KMS-11 (cell line): ENCODE results near the gene AEBP1.

Source experiments
- H2AFZ ChIP-seq: fragments of 200-600 bp; sonication (generic); 2 replicates; pipeline ENCODE4 v1.6.1; 2016; ENCODE audit warnings: antibody characterized with exemption, mixed run types, low read depth
- H3K27ac ChIP-seq: fragments of 200-600 bp; sonication (generic); 2 replicates; pipeline ENCODE4 v1.6.1; 2016; ENCODE audit warnings: mild to moderate bottlenecking, mixed run types
- H3K27me3 ChIP-seq: fragments of 200-600 bp; sonication (generic); 2 replicates; pipeline ENCODE4 v1.6.1; 2017; ENCODE audit warnings: mild to moderate bottlenecking, low read depth, mixed run types, moderate library complexity; ENCODE audit not compliant: insufficient read depth
- H3K36me3 ChIP-seq: fragments of 200-600 bp; sonication (generic); 2 replicates; pipeline ENCODE4 v1.6.1; 2017; ENCODE audit warnings: mild to moderate bottlenecking, mixed run types; ENCODE audit not compliant: insufficient read depth
- H3K4me1 ChIP-seq: fragments of 200-600 bp; sonication (generic); 2 replicates; pipeline ENCODE4 v1.6.1; 2016; ENCODE audit warnings: mild to moderate bottlenecking, low read depth, mixed run types; ENCODE audit not compliant: poor library complexity, severe bottlenecking
- H3K4me2 ChIP-seq: fragments of 200-600 bp; sonication (generic); 2 replicates; pipeline ENCODE4 v1.7.0; 2016; ENCODE audit warnings: mild to moderate bottlenecking, mixed run types
- H3K4me3 ChIP-seq: fragments of 200-600 bp; sonication (generic); IDR thresholded peaks from 2 replicates; pipeline ENCODE4 v1.6.1; 2017; ENCODE audit warnings: low read depth, low read length, mixed read lengths; ENCODE audit not compliant: insufficient read depth
- H3K79me2 ChIP-seq: fragments of 200-600 bp; sonication (generic); 2 replicates; pipeline ENCODE4 v1.6.1; 2016; ENCODE audit warnings: low read depth, mixed run types; ENCODE audit not compliant: insufficient read depth
- H3K9ac ChIP-seq: fragments of 200-600 bp; sonication (generic); 2 replicates; pipeline ENCODE4 v1.6.1; 2016; ENCODE audit warnings: mild to moderate bottlenecking, mixed run types
- H4K20me1 ChIP-seq: fragments of 200-600 bp; sonication (generic); 2 replicates; pipeline ENCODE4 v1.6.1; 2016; ENCODE audit warnings: mild to moderate bottlenecking, mixed run types; ENCODE audit not compliant: insufficient read depth
- TF ChIP-seq, protein P1 (sequence below): fragments of 200-600 bp; sonication (generic); conservative IDR thresholded peaks from 2 replicates; pipeline ENCODE4 v1.6.1; 2017; ENCODE audit warnings: low read depth, mild to moderate bottlenecking, antibody characterized with exemption, low read length, moderate library complexity, mixed read lengths

Gene AEBP1

DNA sequence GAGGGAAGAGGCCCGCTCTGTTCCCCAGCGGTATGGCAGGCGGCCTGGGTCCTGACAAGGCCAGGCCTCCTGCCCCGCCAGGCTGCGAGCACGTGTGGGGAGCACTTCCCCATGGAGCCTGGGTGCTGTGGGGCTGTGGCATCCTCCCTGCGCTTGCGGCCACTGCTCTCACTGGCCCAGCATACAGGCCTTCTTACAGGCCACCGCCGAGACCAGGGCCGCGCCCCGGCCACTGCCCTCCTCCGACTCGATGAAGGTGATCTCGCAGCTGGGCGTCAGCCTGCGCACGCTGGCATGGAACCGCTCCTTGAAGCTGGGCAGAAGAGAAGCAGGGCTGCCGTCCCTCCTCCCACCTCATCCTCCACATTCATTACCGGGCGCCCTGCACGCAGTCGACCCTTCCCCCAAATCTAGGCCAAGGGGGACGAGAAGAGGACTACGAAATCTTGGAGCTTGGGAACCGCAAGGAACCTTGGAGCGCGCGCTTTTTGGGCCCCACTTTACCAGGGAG is 40.9 kb downstream of the AEBP1 start:
- Histone ChIP-seq H3K4me3 (no peak overlapping the region), H3K9ac (no peak overlapping the region), H2AFZ (no peak overlapping the region), H4K20me1 (no peaks in the 10 kb centered on the region), H3K79me2 (no peaks in the 10 kb centered on the region), H3K4me2 (no peak overlapping the region), H3K27me3 (no peaks in the 10 kb centered on the region), H3K4me1 (no peaks in the 10 kb centered on the region), H3K27ac (no peak overlapping the region), H3K36me3 (no peaks in the 10 kb centered on the region)
- TF ChIP-seq, protein P1, sequence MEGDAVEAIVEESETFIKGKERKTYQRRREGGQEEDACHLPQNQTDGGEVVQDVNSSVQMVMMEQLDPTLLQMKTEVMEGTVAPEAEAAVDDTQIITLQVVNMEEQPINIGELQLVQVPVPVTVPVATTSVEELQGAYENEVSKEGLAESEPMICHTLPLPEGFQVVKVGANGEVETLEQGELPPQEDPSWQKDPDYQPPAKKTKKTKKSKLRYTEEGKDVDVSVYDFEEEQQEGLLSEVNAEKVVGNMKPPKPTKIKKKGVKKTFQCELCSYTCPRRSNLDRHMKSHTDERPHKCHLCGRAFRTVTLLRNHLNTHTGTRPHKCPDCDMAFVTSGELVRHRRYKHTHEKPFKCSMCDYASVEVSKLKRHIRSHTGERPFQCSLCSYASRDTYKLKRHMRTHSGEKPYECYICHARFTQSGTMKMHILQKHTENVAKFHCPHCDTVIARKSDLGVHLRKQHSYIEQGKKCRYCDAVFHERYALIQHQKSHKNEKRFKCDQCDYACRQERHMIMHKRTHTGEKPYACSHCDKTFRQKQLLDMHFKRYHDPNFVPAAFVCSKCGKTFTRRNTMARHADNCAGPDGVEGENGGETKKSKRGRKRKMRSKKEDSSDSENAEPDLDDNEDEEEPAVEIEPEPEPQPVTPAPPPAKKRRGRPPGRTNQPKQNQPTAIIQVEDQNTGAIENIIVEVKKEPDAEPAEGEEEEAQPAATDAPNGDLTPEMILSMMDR: no peak

DNA sequence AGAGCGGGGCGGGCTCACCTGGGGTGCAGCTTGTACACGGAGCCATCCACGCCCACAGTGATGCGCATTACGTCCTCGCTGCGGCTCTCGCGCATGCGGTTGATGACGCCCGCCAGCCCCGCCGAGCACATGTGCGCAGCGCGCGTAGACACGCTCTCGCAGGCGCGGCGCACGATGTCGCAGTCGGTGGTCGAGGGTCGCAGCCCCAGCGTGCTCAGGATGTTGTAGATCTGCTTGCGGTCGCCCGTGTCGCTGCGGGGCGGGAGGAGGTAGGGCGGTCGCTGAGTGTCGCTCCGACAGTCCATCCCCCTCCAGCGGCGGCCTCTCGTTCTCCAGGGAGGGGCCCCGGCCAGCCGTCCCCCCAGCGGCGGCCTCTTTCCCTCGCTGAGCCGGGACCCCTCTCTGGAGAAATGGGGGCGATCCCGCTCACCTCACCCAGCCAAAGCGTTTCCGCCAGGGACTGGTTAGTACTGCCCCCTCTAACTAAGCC is 41.4 kb downstream of the AEBP1 start:
- no peaks in the 10 kb centered on the region for H3K36me3 ChIP-seq
- no peak overlapping the region for H3K9ac ChIP-seq
- TF ChIP-seq, protein P1: no peak
- H3K27me3 ChIP-seq: no peaks in the 10 kb centered on the region
- H4K20me1 ChIP-seq: no peaks in the 10 kb centered on the region
- H3K79me2 ChIP-seq: no peaks in the 10 kb centered on the region
- no peaks in the 10 kb centered on the region for H3K4me1 ChIP-seq
- no peak overlapping the region for H3K27ac ChIP-seq
- H2AFZ ChIP-seq: no peak overlapping the region
- no peak overlapping the region for H3K4me3 ChIP-seq
- no peak overlapping the region for H3K4me2 ChIP-seq

DNA sequence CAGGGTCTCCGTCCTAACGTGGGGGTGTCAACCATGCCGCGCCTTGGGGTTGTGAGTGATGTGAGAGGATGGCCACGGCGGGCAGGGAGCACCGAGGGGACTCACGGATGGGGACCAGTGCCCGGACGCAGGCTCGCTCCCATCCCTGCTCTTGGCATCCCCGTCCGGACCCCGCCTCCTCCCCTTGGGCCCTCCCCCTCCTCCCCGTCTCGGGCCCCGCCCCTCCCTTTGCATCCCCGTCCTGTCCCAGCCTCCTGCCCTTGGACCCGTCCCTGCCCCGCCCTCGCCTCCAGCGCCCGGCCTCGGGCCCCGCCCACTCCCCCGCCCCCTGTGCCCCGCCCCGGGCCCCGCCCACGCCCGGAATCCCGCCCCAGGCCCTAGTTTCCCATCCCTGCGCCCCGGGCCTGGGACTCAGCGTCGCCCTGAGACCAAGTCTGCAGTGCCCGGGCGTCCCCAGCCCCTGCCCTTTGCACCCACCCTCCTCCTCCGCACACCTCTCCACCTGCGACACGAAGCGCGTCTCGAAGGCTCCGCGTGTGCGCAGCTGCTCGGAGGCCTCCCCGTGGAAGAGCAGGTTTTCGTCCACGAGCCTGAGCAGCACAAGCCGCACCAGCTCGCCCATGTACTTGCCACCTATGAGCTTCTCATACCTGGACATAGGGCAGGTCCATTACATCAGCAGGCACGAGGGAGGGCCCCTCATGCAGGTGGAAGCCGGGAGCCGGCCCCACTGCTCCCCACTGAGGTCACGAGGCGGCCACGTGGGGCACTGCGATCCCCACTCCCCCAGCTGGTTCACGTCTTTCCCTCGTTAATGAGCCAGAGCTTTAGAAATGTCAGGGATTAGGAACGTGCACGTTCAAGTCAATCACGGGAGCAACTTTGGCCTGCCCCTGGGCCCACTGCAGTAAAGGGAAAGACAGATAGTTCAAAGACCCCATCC is 42.1 kb downstream of the AEBP1 start:
- no peaks in the 10 kb centered on the region for H3K4me1 ChIP-seq
- no peak overlapping the region for H2AFZ ChIP-seq
- H3K79me2 ChIP-seq: no peaks in the 10 kb centered on the region
- H3K9ac ChIP-seq: no peak overlapping the region
- no peak overlapping the region for H3K4me3 ChIP-seq
- no peak overlapping the region for H3K27ac ChIP-seq
- TF ChIP-seq, protein P1: no peak
- no peak overlapping the region for H3K4me2 ChIP-seq
- no peaks in the 10 kb centered on the region for H3K27me3 ChIP-seq
- H3K36me3 ChIP-seq: no peaks in the 10 kb centered on the region
- no peaks in the 10 kb centered on the region for H4K20me1 ChIP-seq

DNA sequence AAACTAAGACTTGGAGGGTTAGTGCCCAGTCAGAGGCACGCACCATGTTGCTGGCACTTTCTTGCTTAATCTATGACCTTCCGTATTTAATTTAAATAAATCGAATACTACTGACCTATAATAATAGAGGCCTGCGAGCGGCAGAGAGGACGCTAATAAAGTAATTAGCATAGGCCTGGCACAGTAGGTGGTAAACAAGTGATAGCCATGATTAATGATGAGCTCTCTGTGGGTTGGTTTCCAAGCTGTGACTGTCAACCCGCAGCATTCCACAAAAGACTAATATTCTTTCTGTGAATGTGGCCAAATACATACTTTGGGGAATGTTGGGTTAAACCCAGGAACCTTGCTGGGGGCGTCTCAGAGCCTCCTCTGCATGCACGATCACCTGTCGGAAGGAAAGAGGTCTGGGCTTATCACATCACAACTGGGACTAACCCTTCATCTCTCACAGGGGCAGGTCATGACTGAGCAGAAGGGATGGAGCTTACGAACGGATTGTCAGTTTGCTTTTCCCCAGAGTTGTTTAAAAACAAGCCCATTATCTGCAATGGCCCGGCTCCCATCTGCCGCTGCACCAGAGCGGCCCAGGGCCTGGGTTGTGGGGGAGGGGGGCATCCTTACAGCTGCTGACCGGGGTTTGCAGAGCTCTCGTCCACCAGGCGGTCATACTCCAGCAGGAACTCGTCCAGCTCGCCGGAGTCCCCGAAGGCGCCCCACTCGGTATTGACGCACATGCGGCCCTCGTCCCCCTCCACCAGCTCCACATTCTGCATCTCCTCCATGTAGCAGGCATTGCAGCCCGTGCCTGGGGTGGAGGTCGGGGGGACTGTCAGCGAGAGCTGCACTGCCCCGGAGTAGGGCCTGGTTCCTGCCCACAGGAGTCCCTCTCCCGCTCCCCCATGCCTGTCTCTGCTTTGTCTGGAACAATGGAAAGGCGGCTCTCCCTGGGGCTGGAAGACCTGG is 43.2 kb downstream of the AEBP1 start:
- TF ChIP-seq, protein P1: no peak
- Histone ChIP-seq H3K27ac (no peak overlapping the region), H4K20me1 (no peaks in the 10 kb centered on the region)

More for the DNA sequence above, 43.2 kb downstream of the AEBP1 start:
- no peak overlapping the region for H3K4me2 ChIP-seq
- no peaks in the 10 kb centered on the region for H3K36me3 ChIP-seq
- no peak overlapping the region for H3K4me3 ChIP-seq
- H3K79me2 ChIP-seq: no peaks in the 10 kb centered on the region
- no peaks in the 10 kb centered on the region for H3K4me1 ChIP-seq
- no peaks in the 10 kb centered on the region for H3K27me3 ChIP-seq
- no peak overlapping the region for H2AFZ ChIP-seq
- no peak overlapping the region for H3K9ac ChIP-seq
